Measurements from ENCODE around the gene NFYA. TPM values are rescaled to one million over a fixed set of nuclear protein-coding genes. Genes with fewer than 3 reads are reported as not detected.

Gene NFYA
- total RNA-seq, 1 donor from 2014 or later, result 47.9 TPM

DNA sequence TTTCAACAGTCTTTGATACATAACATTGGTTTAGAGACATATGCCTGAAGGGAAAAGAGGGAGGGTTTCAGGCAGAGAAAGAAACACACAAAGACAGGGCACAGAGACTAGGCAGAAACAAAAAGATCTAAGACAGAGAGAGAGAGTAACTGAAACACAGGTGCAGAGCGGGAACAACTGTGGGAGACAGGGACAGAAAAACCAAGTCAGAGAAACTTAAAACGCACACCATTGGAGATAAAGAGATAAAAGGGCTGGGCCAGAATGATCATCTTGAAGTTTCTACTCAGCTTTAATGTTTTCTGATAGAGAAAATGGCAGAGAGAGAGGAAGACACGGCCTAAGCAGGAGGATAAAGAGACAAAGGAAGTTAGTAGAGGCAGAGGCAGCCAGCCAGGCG is 45.5 kb upstream of the NFYA start:
- peak overlapping the region; percentile 76 for H3K27ac Mint-ChIP-seq
- Histone ChIP-seq H3K79me2 (ENCODE audit: low read depth) (no peaks in the 10 kb centered on the region), H4K20me1 (ENCODE audit: low read depth) (no peaks in the 10 kb centered on the region), H3F3A (ENCODE audit: low read depth) (peaks cover 18% of the 10 kb centered on the region), H3K9me3 (ENCODE audit: low read depth) (no peaks in the 10 kb centered on the region), H3K4me2 (peak overlapping the region; percentile 72), H3K27ac (no peak overlapping the region), H3K4me1 (peaks cover 27% of the 10 kb centered on the region), H3K36me3 (no peaks in the 10 kb centered on the region), H2AFZ (replicated peaks) (peak overlapping the region; percentile 48), H3K27me3 (no peaks in the 10 kb centered on the region), H3K4me3 (peak overlapping the region; percentile 46), H3K9ac (no peak overlapping the region)
- H3K4me1 Mint-ChIP-seq, result peaks cover 32% of the 10 kb centered on the region
- no peak for TF ChIP-seq EZH2phosphoT487 (IDR thresholded peaks at IDR 0.05)
- TF ChIP-seq EZH2 (IDR thresholded peaks at IDR 0.05), result no peak
- TF ChIP-seq, protein P1, sequence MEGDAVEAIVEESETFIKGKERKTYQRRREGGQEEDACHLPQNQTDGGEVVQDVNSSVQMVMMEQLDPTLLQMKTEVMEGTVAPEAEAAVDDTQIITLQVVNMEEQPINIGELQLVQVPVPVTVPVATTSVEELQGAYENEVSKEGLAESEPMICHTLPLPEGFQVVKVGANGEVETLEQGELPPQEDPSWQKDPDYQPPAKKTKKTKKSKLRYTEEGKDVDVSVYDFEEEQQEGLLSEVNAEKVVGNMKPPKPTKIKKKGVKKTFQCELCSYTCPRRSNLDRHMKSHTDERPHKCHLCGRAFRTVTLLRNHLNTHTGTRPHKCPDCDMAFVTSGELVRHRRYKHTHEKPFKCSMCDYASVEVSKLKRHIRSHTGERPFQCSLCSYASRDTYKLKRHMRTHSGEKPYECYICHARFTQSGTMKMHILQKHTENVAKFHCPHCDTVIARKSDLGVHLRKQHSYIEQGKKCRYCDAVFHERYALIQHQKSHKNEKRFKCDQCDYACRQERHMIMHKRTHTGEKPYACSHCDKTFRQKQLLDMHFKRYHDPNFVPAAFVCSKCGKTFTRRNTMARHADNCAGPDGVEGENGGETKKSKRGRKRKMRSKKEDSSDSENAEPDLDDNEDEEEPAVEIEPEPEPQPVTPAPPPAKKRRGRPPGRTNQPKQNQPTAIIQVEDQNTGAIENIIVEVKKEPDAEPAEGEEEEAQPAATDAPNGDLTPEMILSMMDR (IDR thresholded peaks at IDR 0.05), result no peak
- no peak for DNase-seq (ENCODE audit: low spot score)
- no peaks in the 10 kb centered on the region for H3K9me3 Mint-ChIP-seq
- H3K4me3 Mint-ChIP-seq, result peak overlapping the region; percentile 80
- no peaks in the 10 kb centered on the region for H3K27me3 Mint-ChIP-seq (ENCODE audit: insufficient read depth, low read depth)
- H3K36me3 Mint-ChIP-seq, result peaks cover 10% of the 10 kb centered on the region

DNA sequence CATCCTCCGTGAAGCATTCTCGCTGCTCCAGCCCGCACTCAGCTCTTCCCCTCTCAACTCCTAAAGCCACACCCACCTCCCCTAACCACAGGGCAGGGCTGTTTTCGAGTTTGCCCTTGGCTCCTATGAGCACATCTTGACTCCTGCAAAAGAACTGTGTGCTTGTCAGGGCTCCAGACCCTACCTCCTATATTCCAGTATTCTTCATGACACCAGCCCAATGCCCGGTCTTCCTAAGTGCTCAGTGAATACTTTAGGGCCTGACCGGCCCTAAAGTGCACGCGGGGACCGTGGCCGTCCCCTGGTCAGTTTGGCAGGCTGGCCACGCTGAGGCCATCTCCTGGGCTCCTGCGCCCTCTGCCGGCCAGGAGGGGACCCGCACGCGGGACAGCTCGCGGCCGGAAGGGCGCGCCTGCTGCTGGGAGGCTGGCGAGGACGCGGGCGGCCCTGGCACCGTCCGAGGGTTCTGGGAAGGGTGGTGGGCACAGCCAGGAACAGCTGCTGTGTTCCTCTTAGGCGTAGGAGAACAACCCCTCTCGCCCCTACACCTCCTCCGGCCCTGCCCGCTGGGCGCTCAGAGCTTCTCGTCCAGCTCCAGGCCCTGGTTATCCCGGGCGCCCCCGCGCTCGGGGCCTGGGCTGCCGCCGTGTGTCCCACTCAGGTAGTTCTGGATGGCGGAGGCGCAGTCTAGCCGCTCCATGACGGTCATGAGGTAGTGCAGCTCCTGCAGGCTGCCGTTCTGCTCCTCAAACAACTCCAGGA is 44.8 kb upstream of the NFYA start:
- Mint-ChIP-seq H3K9me3 (no peaks in the 10 kb centered on the region), H3K4me1 (peaks cover 32% of the 10 kb centered on the region), H3K36me3 (peaks cover 8% of the 10 kb centered on the region), H3K4me3 (peak overlapping the region; percentile 80), H3K27ac (peak overlapping the region; percentile 76), H3K27me3 (ENCODE audit: insufficient read depth, low read depth) (no peaks in the 10 kb centered on the region)
- Histone ChIP-seq H3K9ac (no peak overlapping the region), H2AFZ (replicated peaks) (peak overlapping the region; percentile 85), H3K4me2 (peak overlapping the region; percentile 72), H4K20me1 (ENCODE audit: low read depth) (no peaks in the 10 kb centered on the region), H3K36me3 (no peaks in the 10 kb centered on the region), H3F3A (ENCODE audit: low read depth) (peaks cover 18% of the 10 kb centered on the region), H3K4me1 (peaks cover 27% of the 10 kb centered on the region), H3K27me3 (no peaks in the 10 kb centered on the region), H3K79me2 (ENCODE audit: low read depth) (no peaks in the 10 kb centered on the region), H3K4me3 (peak overlapping the region; percentile 46), H3K27ac (no peak overlapping the region), H3K9me3 (ENCODE audit: low read depth) (no peaks in the 10 kb centered on the region)
- DNase-seq (ENCODE audit: low spot score), result peak; percentile 89
- no peak for TF ChIP-seq EZH2phosphoT487 (IDR thresholded peaks at IDR 0.05)
- TF ChIP-seq, protein P1 (IDR thresholded peaks at IDR 0.05), result peak; percentile 100
- peak; percentile 28 for TF ChIP-seq EZH2 (IDR thresholded peaks at IDR 0.05)

DNA sequence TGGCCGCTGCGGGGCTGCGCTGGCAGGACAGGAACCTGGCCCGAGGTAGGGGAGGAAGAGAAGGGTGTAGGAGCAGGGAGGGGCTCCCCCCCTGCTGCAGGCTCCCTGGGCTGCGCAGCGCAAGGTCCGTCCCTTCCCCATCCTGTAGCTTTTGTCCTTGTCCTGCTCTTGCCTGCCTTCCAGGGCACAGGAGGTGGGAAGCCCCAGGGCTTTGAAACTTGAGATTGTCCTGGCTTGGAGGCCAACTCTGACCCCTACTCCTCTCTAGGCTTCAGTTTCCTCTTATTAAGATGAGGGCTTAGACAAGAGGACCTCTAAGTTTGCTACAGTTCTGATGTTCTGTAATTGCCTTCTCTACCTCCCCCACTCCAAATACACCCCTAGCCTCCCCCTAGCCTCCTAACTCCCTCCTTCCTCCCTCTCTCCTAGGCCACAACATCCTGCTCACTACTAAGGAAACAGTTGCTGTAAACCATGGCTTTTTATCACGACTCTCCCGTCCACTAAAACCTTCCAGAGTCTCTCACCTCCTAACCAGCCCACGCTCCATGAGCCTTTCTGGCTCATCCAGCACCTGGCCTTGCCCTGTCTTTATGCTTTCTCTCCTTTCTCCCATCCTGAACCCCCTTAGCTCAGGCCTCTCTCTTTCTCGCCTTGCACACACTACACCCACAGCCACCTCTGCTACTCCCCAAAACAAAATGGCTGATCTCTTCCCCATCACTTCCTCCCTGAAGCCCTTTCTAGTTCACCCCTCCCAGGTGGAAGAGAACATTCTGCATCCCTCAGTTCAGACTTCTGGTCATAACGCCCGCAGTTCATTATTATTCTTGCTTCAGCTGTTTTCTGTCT is 44.0 kb upstream of the NFYA start:
- no peak for TF ChIP-seq EZH2 (IDR thresholded peaks at IDR 0.05)
- TF ChIP-seq, protein P1 (IDR thresholded peaks at IDR 0.05), result no peak
- no peak for TF ChIP-seq EZH2phosphoT487 (IDR thresholded peaks at IDR 0.05)
- H3K27ac Mint-ChIP-seq, result peak overlapping the region; percentile 33
- peaks cover 32% of the 10 kb centered on the region for H3K4me1 Mint-ChIP-seq
- Histone ChIP-seq H3F3A (ENCODE audit: low read depth) (peaks cover 18% of the 10 kb centered on the region), H3K79me2 (ENCODE audit: low read depth) (no peaks in the 10 kb centered on the region), H3K27me3 (no peaks in the 10 kb centered on the region), H3K4me3 (peak overlapping the region; percentile 46), H2AFZ (replicated peaks) (peak overlapping the region; percentile 85), H3K9ac (no peak overlapping the region), H3K9me3 (ENCODE audit: low read depth) (no peaks in the 10 kb centered on the region), H4K20me1 (ENCODE audit: low read depth) (no peaks in the 10 kb centered on the region), H3K4me2 (peak overlapping the region; percentile 72), H3K36me3 (no peaks in the 10 kb centered on the region), H3K27ac (no peak overlapping the region), H3K4me1 (peaks cover 27% of the 10 kb centered on the region)
- peaks cover 8% of the 10 kb centered on the region for H3K36me3 Mint-ChIP-seq
- H3K4me3 Mint-ChIP-seq, result peak overlapping the region; percentile 61
- peak; percentile 32 for DNase-seq (ENCODE audit: low spot score)
- no peaks in the 10 kb centered on the region for H3K27me3 Mint-ChIP-seq (ENCODE audit: insufficient read depth, low read depth)
- H3K9me3 Mint-ChIP-seq, result no peaks in the 10 kb centered on the region
